Muscle layer of colon (tissue), 2 donors: ENCODE data around the gene DHRS4.

Experiments
- H3K27ac ChIP-seq: one replicate; pipeline ENCODE4 v1.7.0; 2013; ENCODE audit warnings: low read depth, mild to moderate bottlenecking, low read length, moderate library complexity
- H3K27me3 ChIP-seq, 2 donors: one replicate each; pipeline ENCODE4 v1.7.0; 2013; ENCODE audit warnings: low read length in 2 of 2, mild to moderate bottlenecking in 2 of 2; ENCODE audit not compliant: insufficient read depth in 2 of 2, control insufficient read depth in 1 of 2
- H3K36me3 ChIP-seq: one replicate; pipeline ENCODE4 v1.7.0; 2013; ENCODE audit warnings: mild to moderate bottlenecking, low read length; ENCODE audit not compliant: insufficient read depth
- H3K4me1 ChIP-seq: one replicate; pipeline ENCODE4 v1.7.0; 2013; ENCODE audit warnings: mild to moderate bottlenecking, low read length; ENCODE audit not compliant: insufficient read depth
- H3K4me3 ChIP-seq, 2 donors: one replicate each; pipeline ENCODE4 v1.7.0; 2013; ENCODE audit warnings: low read length in 2 of 2, low read depth in 1 of 2, mild to moderate bottlenecking in 1 of 2, moderate library complexity in 1 of 2
- H3K9ac ChIP-seq: one replicate; pipeline ENCODE4 v1.7.0; 2013; ENCODE audit warnings: low read length
- H3K9me3 ChIP-seq: one replicate; pipeline ENCODE4 v1.7.0; 2013; ENCODE audit warnings: mild to moderate bottlenecking, low read length
- donor health status: abdominal sarcoma.
- donor health status: Adenocarcinoma of cecum.

DHRS4 gene

DNA sequence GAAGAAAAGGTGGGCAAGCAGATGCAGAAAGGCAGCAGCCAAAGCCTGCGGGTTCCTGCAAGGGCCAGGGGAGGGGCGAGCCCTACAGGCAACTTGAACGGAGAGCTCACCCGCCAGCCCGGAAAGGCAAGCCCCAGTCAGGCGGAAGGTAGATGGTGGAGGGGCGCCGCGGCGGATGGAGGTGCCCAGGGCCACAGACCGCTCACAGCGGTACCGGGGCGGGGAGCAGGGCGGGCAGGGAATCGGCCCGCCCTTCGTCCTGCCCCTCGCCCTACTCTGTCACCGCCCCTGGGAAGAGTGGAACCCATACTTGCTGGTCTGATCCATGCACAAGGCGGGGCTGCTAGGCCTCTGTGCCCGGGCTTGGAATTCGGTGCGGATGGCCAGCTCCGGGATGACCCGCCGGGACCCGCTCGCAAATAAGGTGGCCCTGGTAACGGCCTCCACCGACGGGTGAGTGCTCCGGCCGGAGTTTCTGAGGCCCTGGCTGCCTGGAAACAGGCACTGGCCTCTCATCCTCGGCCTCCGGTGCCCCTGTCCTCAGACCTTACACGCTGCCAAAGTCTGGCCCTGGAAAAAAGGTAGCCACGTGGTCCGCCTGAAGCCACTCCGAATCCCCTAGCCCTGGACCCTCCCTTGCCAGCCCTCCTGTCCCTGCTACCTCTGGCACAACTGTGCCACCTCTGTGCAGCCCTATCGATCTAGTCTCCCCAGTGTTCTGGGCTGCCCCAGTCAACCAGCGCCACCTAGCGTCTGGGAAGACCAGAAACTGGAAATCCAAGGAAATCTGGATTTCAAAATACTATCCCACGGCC is at the start of gene DHRS4:
Gene DHRS4 (plus strand): TSS at position 307 of the 815 bp plus-strand sequence. CDS start 19 bp downstream, at position 326.
- no peaks in the 10 kb centered on the region for H3K27me3 ChIP-seq
- no peaks in the 10 kb centered on the region for H3K9me3 ChIP-seq
- H3K9ac ChIP-seq, result peak within 1 kb of the TSS; percentile 87
- H3K4me3 ChIP-seq, result peak within 1 kb of the TSS; percentile 83 to 95
- H3K4me1 ChIP-seq, result peaks cover 26% of the 10 kb centered on the region
- H3K36me3 ChIP-seq, result no peaks in the 10 kb centered on the region
- H3K27ac ChIP-seq, result peak within 1 kb of the TSS; percentile 88

DNA sequence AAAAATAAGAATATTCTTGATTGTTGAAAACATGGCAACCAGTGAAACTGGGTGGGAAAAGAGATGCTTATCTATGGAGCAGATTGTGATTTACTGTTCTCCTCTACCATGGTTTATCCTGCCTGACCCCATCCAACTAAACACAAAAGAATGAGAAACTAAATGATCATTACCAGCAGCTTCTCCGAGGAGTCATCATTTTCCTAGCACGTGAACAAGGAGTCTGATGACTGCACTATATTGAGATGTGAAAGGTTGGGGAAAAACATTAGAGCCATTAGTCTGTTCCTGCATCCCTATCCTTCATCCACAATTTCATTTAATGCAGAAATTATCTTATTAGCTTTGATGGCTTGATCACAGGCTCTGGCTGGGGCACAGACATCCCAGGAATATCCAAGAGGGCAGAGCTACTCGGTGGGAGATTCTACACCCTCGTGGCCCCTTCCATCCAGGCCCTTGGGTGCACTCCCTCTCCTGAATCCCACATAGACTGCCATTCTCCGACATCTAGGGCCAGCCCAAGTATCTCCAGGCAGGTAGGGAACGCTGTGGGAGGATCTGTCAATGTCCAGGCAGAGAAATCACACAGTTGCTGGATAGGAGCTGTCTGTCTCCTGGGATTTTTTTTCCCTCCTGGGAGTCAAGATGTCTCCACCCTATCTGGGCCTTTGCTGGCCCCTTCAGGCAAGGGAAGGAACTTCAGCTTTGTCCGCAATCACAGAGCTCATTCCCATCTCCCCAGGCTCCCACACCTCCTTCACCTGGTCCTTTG is 43.3 kb upstream of the DHRS4 start:
- no peaks in the 10 kb centered on the region for H3K36me3 ChIP-seq

DNA sequence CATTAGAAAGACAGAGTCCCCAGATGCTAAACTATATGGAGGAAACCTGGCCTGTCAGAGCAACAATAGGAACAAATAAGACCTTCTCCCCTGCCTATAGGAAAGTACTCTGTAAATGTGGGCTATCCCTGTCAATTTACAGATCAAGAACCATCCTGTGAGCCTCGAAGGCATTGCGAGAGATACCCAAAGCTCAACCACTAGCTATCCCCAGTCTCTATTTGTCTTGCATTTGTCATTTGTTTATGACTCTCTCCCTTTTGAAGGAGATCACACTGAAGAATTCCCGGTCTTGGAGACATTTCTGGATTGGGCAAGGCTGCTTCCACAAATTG is 42.7 kb upstream of the DHRS4 start:
- H3K27ac ChIP-seq, result no peak overlapping the region
- no peak overlapping the region for H3K9ac ChIP-seq
- no peak overlapping the region for H3K4me3 ChIP-seq
- no peaks in the 10 kb centered on the region for H3K36me3 ChIP-seq
- H3K4me1 ChIP-seq, result no peaks in the 10 kb centered on the region
- H3K9me3 ChIP-seq, result no peaks in the 10 kb centered on the region
- H3K27me3 ChIP-seq, result no peaks in the 10 kb centered on the region

More for the DNA sequence above, 43.3 kb upstream of the DHRS4 start:
- H3K27me3 ChIP-seq, result no peaks in the 10 kb centered on the region
- H3K27ac ChIP-seq, result no peak overlapping the region
- H3K9me3 ChIP-seq, result no peaks in the 10 kb centered on the region
- no peak overlapping the region for H3K9ac ChIP-seq
- H3K4me1 ChIP-seq, result no peaks in the 10 kb centered on the region
- H3K4me3 ChIP-seq, result no peak overlapping the region

DNA sequence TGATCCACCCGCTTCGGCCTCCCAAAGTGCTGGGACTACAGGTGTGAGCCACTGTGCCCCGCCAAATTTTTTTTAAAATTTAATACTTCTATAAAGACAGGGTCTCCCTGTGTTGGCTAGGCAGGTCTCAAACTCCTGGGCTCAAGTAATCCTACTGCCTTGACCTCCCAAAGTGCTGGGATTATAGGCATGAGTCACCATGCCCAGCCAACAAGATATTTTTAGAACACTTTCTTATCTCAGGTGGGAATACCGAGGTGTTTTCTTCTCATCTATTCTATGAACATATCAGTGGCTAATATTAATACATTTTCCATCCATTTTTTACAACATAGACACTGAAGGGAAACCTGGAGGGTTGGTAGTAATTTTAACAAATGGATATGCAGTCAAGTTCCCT is 38.0 kb upstream of the DHRS4 start:
- Histone ChIP-seq H3K4me3 (no peak overlapping the region), H3K4me1 (peaks cover 7% of the 10 kb centered on the region), H3K27ac (no peak overlapping the region), H3K9ac (no peak overlapping the region), H3K9me3 (no peaks in the 10 kb centered on the region), H3K27me3 (no peaks in the 10 kb centered on the region), H3K36me3 (no peaks in the 10 kb centered on the region)

DNA sequence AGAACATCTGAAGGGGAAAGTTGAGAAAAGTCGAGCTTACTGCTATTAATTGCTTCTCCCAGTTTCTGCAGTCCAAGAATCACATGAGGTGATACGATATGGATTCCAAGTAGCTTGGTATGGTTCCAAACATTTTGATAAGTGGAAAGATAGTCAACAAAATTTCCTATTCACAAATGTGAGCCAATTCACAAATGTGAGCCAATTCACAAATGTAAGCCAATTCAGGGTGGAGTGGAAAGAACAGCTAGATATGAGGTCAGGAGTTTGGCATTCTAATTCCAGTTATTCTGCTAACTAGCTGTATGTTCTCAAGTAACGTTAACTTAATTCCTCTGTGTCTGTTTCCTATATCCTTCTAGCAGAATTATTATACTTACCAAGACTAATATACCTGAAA is 37.6 kb upstream of the DHRS4 start:
- H3K9ac ChIP-seq, result no peak overlapping the region
- no peak overlapping the region for H3K4me3 ChIP-seq
- H3K36me3 ChIP-seq, result no peaks in the 10 kb centered on the region
- H3K27me3 ChIP-seq, result no peaks in the 10 kb centered on the region
- peaks cover 7% of the 10 kb centered on the region for H3K4me1 ChIP-seq
- no peaks in the 10 kb centered on the region for H3K9me3 ChIP-seq
- H3K27ac ChIP-seq, result no peak overlapping the region

DNA sequence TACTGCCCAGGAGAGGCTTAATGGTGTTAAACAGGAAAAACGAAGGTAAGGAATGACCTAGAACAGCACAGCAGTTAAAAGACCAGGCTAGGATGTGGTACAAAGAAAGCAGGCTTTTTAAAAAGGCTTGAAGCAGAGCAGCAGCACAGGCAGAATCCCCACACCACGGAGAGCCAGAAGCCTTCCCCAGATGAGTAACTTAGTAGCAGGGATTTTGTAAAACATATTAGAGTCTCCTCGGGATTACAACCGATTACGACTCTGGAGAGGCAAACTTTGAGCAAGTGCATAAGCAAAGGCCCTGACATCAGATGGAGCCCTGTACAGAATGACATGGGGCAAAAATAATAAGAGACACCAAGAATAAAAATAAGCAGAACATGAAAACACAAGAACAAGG is 37.1 kb upstream of the DHRS4 start:
- H3K4me1 ChIP-seq, result peaks cover 7% of the 10 kb centered on the region
- no peaks in the 10 kb centered on the region for H3K27me3 ChIP-seq
- H3K9me3 ChIP-seq, result no peaks in the 10 kb centered on the region
- no peaks in the 10 kb centered on the region for H3K36me3 ChIP-seq
- H3K27ac ChIP-seq, result no peak overlapping the region
- no peak overlapping the region for H3K9ac ChIP-seq
- H3K4me3 ChIP-seq, result no peak overlapping the region

DNA sequence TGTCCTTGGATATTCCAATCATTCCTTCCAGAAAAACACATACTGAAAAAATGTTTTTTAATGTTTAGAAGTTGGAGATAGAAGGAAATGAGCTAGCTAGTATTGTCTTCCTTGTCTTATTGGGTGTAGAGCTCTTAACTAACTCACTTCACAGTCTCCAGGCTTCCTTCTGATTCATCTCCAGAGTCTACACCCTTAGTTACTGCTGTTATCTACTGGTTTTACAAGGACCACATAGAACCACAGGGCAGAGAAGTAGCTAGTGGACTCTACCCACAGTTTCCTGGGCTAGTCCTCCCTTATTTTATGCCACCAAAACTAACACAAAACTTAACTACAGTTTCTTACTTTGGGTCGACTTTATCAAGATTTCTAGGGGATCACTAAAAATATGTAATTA is 31.0 kb upstream of the DHRS4 start:
- no peaks in the 10 kb centered on the region for H3K36me3 ChIP-seq
- H3K9ac ChIP-seq, result no peak overlapping the region
- H3K27me3 ChIP-seq, result no peaks in the 10 kb centered on the region
- H3K4me1 ChIP-seq, result no peaks in the 10 kb centered on the region
- H3K9me3 ChIP-seq, result no peaks in the 10 kb centered on the region
- H3K4me3 ChIP-seq, result no peak overlapping the region
- no peak overlapping the region for H3K27ac ChIP-seq

DNA sequence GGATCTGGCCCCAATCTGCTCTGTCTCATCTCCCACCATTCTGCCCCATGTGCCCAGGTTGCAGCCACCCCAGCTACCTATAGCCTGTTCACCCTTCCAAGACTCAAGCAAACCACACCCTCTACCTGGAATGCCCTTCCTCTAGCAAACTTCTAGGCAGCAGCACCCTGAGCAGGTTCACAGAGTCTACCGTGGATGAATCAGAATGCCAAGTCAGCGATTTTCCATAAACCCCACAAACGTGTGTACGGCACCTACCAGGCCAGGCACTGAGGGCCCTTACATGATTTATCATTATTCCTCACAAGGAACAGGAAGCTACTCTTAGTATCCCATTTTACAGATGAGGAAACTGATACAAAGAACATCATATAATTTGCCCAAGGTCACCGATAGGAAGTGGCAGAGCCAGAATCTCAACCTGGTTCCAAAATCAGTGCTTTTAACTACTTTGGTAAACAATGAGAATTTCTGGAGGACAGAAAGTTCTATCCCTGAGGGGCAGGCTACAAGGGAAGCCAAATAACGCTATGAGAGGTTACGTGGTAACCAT is 28.0 kb upstream of the DHRS4 start:
- Histone ChIP-seq H3K9me3 (no peaks in the 10 kb centered on the region), H3K27me3 (no peaks in the 10 kb centered on the region), H3K27ac (no peak overlapping the region), H3K4me3 (no peak overlapping the region), H3K4me1 (peaks cover 10% of the 10 kb centered on the region), H3K36me3 (no peaks in the 10 kb centered on the region), H3K9ac (no peak overlapping the region)

DNA sequence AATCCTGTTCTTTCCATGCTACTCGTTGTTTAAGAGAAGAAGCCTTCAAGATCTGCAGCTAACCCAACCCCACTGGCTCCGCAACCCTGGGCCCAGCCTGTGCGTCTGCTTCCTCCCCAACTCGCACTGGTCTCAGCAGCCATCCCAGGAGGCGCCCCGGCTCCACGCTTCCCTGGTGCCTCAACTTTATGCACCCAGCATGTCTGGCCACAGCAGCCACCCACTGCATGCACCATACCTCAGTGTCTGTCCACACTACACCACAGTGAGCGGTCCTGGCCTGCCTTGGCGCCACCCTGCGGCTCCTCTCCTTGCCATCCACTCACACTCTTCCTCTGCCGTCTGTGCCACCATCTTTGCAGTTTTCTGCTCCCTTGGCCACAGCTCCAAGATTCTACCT is 27.0 kb upstream of the DHRS4 start:
- Histone ChIP-seq H3K9me3 (no peaks in the 10 kb centered on the region), H3K27me3 (no peaks in the 10 kb centered on the region), H3K27ac (no peak overlapping the region), H3K4me3 (no peak overlapping the region), H3K36me3 (no peaks in the 10 kb centered on the region), H3K9ac (no peak overlapping the region), H3K4me1 (peaks cover 17% of the 10 kb centered on the region)

DNA sequence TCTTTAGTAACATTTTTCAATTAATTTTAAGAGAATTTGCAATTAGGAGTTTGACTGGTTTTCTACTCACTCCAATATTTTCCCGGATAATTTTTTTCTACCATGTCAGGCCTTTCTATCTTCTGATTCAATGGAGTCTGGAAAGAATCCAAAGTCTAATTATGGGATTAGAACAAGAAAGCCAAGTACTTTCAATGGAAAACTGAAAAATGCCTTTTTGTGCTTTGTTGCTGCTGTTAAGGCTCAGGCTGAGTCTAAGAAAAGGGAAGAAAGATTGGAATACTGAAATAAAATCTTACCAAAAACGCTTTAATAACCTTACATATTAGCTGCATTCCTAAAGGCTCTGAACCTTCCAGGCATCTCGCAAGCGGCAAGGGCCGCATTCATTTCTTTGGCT is 24.4 kb upstream of the DHRS4 start:
- H3K4me3 ChIP-seq, result no peak overlapping the region
- no peaks in the 10 kb centered on the region for H3K9me3 ChIP-seq
- H3K36me3 ChIP-seq, result no peaks in the 10 kb centered on the region
- H3K27ac ChIP-seq, result no peak overlapping the region
- no peak overlapping the region for H3K9ac ChIP-seq
- peaks cover 17% of the 10 kb centered on the region for H3K4me1 ChIP-seq
- H3K27me3 ChIP-seq, result no peaks in the 10 kb centered on the region

DNA sequence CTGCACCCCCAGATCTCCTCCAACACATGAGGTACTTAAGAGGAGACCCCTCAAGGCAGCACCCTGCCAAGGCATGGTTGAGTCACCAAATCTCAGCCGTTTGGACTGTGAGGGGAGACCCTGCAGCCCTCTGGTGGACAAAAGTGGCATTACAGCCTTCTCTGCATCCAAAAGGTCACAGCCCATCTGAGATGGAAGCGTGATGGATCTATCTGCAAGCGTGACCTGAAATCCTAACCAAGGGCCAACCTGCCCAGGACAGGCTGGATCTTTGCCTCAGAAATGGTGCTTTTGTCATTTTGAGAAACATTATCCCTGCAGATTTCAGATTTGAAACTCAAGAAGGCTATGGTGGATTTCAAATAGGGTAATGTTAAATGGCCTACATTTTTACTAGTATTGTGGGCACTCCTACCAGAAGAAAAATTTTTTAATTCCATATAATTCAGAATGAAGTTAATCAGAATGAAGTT is 23.7 kb upstream of the DHRS4 start:
- H3K27ac ChIP-seq, result no peak overlapping the region
- H3K4me3 ChIP-seq, result no peak overlapping the region
- H3K27me3 ChIP-seq, result no peaks in the 10 kb centered on the region
- H3K9me3 ChIP-seq, result no peaks in the 10 kb centered on the region
- H3K4me1 ChIP-seq, result peaks cover 17% of the 10 kb centered on the region
- no peak overlapping the region for H3K9ac ChIP-seq
- H3K36me3 ChIP-seq, result no peaks in the 10 kb centered on the region
